KMS-11 (cell line): ENCODE data around the gene COL12A1.

Experiments used
- H2AFZ ChIP-seq: fragments of 200-600 bp; sonication (generic); 2 replicates; pipeline ENCODE4 v1.6.1; 2016; ENCODE audit warnings: antibody characterized with exemption, mixed run types, low read depth
- H3K27ac ChIP-seq: fragments of 200-600 bp; sonication (generic); 2 replicates; pipeline ENCODE4 v1.6.1; 2016; ENCODE audit warnings: mild to moderate bottlenecking, mixed run types
- H3K27me3 ChIP-seq: fragments of 200-600 bp; sonication (generic); 2 replicates; pipeline ENCODE4 v1.6.1; 2017; ENCODE audit warnings: mild to moderate bottlenecking, low read depth, mixed run types, moderate library complexity; ENCODE audit not compliant: insufficient read depth
- H3K36me3 ChIP-seq: fragments of 200-600 bp; sonication (generic); 2 replicates; pipeline ENCODE4 v1.6.1; 2017; ENCODE audit warnings: mild to moderate bottlenecking, mixed run types; ENCODE audit not compliant: insufficient read depth
- H3K4me1 ChIP-seq: fragments of 200-600 bp; sonication (generic); 2 replicates; pipeline ENCODE4 v1.6.1; 2016; ENCODE audit warnings: mild to moderate bottlenecking, low read depth, mixed run types; ENCODE audit not compliant: poor library complexity, severe bottlenecking
- H3K4me2 ChIP-seq: fragments of 200-600 bp; sonication (generic); 2 replicates; pipeline ENCODE4 v1.7.0; 2016; ENCODE audit warnings: mild to moderate bottlenecking, mixed run types
- H3K4me3 ChIP-seq: fragments of 200-600 bp; sonication (generic); IDR thresholded peaks from 2 replicates; pipeline ENCODE4 v1.6.1; 2017; ENCODE audit warnings: low read depth, low read length, mixed read lengths; ENCODE audit not compliant: insufficient read depth
- H3K79me2 ChIP-seq: fragments of 200-600 bp; sonication (generic); 2 replicates; pipeline ENCODE4 v1.6.1; 2016; ENCODE audit warnings: low read depth, mixed run types; ENCODE audit not compliant: insufficient read depth
- H3K9ac ChIP-seq: fragments of 200-600 bp; sonication (generic); 2 replicates; pipeline ENCODE4 v1.6.1; 2016; ENCODE audit warnings: mild to moderate bottlenecking, mixed run types
- H4K20me1 ChIP-seq: fragments of 200-600 bp; sonication (generic); 2 replicates; pipeline ENCODE4 v1.6.1; 2016; ENCODE audit warnings: mild to moderate bottlenecking, mixed run types; ENCODE audit not compliant: insufficient read depth
- CTCF ChIP-seq: fragments of 200-600 bp; sonication (generic); conservative IDR thresholded peaks from 2 replicates; pipeline ENCODE4 v1.6.1; 2017; ENCODE audit warnings: low read depth, mild to moderate bottlenecking, antibody characterized with exemption, low read length, moderate library complexity, mixed read lengths

COL12A1 gene

GRCh38 chr6:75114195-75114594 lies 91.7 kb downstream of the COL12A1 start:
- TF ChIP-seq CTCF: no peak
- Histone ChIP-seq H3K27ac (no peak overlapping the region), H3K36me3 (no peaks in the 10 kb centered on the region), H3K79me2 (no peaks in the 10 kb centered on the region), H3K4me1 (no peaks in the 10 kb centered on the region), H4K20me1 (no peaks in the 10 kb centered on the region), H2AFZ (no peak overlapping the region), H3K9ac (no peak overlapping the region), H3K4me2 (no peak overlapping the region), H3K27me3 (no peaks in the 10 kb centered on the region), H3K4me3 (no peak overlapping the region)

- Histone ChIP-seq H3K4me2 (no peak overlapping the region), H3K9ac (no peak overlapping the region), H4K20me1 (no peaks in the 10 kb centered on the region), H2AFZ (no peak overlapping the region), H3K79me2 (no peaks in the 10 kb centered on the region), H3K27ac (no peak overlapping the region), H3K27me3 (no peaks in the 10 kb centered on the region), H3K4me1 (no peaks in the 10 kb centered on the region), H3K4me3 (no peak overlapping the region), H3K36me3 (no peaks in the 10 kb centered on the region)
- no peak for TF ChIP-seq CTCF
Measured at GRCh38 chr6:75113446-75113845, 92.4 kb downstream of the COL12A1 start.

GRCh38 chr6:75109765-75110164 lies 96.1 kb downstream of the COL12A1 start:
- no peaks in the 10 kb centered on the region for H3K79me2 ChIP-seq
- no peaks in the 10 kb centered on the region for H4K20me1 ChIP-seq
- H3K9ac ChIP-seq: no peak overlapping the region
- H2AFZ ChIP-seq: no peak overlapping the region
- no peak overlapping the region for H3K4me3 ChIP-seq
- H3K27ac ChIP-seq: no peak overlapping the region
- H3K4me2 ChIP-seq: no peak overlapping the region
- no peaks in the 10 kb centered on the region for H3K36me3 ChIP-seq
- H3K4me1 ChIP-seq: no peaks in the 10 kb centered on the region
- no peak for TF ChIP-seq CTCF
- H3K27me3 ChIP-seq: no peaks in the 10 kb centered on the region

GRCh38 chr6:75109022-75109421 lies 96.8 kb downstream of the COL12A1 start:
- no peaks in the 10 kb centered on the region for H3K27me3 ChIP-seq
- no peaks in the 10 kb centered on the region for H3K36me3 ChIP-seq
- no peaks in the 10 kb centered on the region for H4K20me1 ChIP-seq
- no peak overlapping the region for H3K9ac ChIP-seq
- no peaks in the 10 kb centered on the region for H3K79me2 ChIP-seq
- H2AFZ ChIP-seq: no peak overlapping the region
- H3K4me2 ChIP-seq: no peak overlapping the region
- H3K4me3 ChIP-seq: no peak overlapping the region
- TF ChIP-seq CTCF: no peak
- H3K4me1 ChIP-seq: no peaks in the 10 kb centered on the region
- no peak overlapping the region for H3K27ac ChIP-seq
